GM08714 (cell line): Measurements from ENCODE around the gene INTS2.
"Not testable (repeated sequence)": the region's sequence is repeated elsewhere in the genome, so short reads cannot be mapped to it uniquely, and the experiment has no call there.

Experiments
- H3K4me3 ChIP-seq: fragments of 200-500 bp; sonication (Bioruptor generic); 2 replicates; pipeline ENCODE4 v1.5.1; 2014; ENCODE audit warnings: mild to moderate bottlenecking, low read length, inconsistent platforms
- ZNF274 ChIP-seq: IDR thresholded peaks from 2 replicates; pipeline ENCODE4 v1.6.1; 2012; ENCODE audit warnings: mild to moderate bottlenecking, low read depth, low read length

The INTS2 gene

GRCh38 chr17:61927208-61928100, at the start of gene INTS2:
TSS of gene INTS2 (minus strand) at chr17:61927982. CDS start at chr17:61926644, 1,338 bp downstream.
- H3K4me3 ChIP-seq: peak within 1 kb of the TSS; percentile 87
- TF ChIP-seq ZNF274: no peak

- no peak for TF ChIP-seq ZNF274
- no peak overlapping the region for H3K4me3 ChIP-seq
Observed at GRCh38 chr17:61974115-61974514, 46.3 kb upstream of the INTS2 start.

- H3K4me3 ChIP-seq: no peak overlapping the region
- no peak for TF ChIP-seq ZNF274
Observed at GRCh38 chr17:61972311-61972710, 44.5 kb upstream of the INTS2 start.

- no peak for TF ChIP-seq ZNF274
- no peak overlapping the region for H3K4me3 ChIP-seq
Observed at GRCh38 chr17:61970030-61970429, 42.2 kb upstream of the INTS2 start.

GRCh38 chr17:61968757-61969156, 41.0 kb upstream of the INTS2 start:
- no peak for TF ChIP-seq ZNF274
- H3K4me3 ChIP-seq: no peak overlapping the region

GRCh38 chr17:61967729-61968128, 39.9 kb upstream of the INTS2 start:
- H3K4me3 ChIP-seq: no peak overlapping the region
- no peak for TF ChIP-seq ZNF274

GRCh38 chr17:61966191-61966590, 38.4 kb upstream of the INTS2 start:
- no peak for TF ChIP-seq ZNF274
- H3K4me3 ChIP-seq: no peak overlapping the region

GRCh38 chr17:61955619-61956018, 27.8 kb upstream of the INTS2 start:
- no peak for TF ChIP-seq ZNF274
- no peak overlapping the region for H3K4me3 ChIP-seq

GRCh38 chr17:61947367-61948078, 19.7 kb upstream of the INTS2 start:
- H3K4me3 ChIP-seq: no peak overlapping the region

GRCh38 chr17:61946359-61946758, 18.6 kb upstream of the INTS2 start:
- no peak overlapping the region for H3K4me3 ChIP-seq
- no peak for TF ChIP-seq ZNF274

More at GRCh38 chr17:61947367-61948078, 19.7 kb upstream of the INTS2 start:
- no peak for TF ChIP-seq ZNF274

- TF ChIP-seq ZNF274: no peak
- no peak overlapping the region for H3K4me3 ChIP-seq
Observed at GRCh38 chr17:61943117-61943516, 15.3 kb upstream of the INTS2 start.

GRCh38 chr17:61942085-61942484, 14.3 kb upstream of the INTS2 start:
- H3K4me3 ChIP-seq: no peak overlapping the region
- TF ChIP-seq ZNF274: no peak

- H3K4me3 ChIP-seq: peak overlapping the region; percentile 87; the same call in 1 of the 2 replicates
- no peak for TF ChIP-seq ZNF274
Observed at GRCh38 chr17:61928101-61928436, 287 bp upstream of the INTS2 start.

GRCh38 chr17:61926826-61927207, 965 bp downstream of the INTS2 start:
- peak overlapping the region; percentile 87 for H3K4me3 ChIP-seq
- TF ChIP-seq ZNF274: no peak

- H3K4me3 ChIP-seq: not testable (repeated sequence)
Observed at GRCh38 chr17:61915162-61915561, 12.6 kb downstream of the INTS2 start.
